GM23248 (cell line): Measurements from ENCODE around the gene EPHA2.

ENCODE experiments used
- EZH2 ChIP-seq: fragments of 200-600 bp; sonication (generic); IDR thresholded peaks from 2 replicates; pipeline ENCODE4 v1.6.1; 2018; ENCODE audit warnings: antibody characterized with exemption, mild to moderate bottlenecking; ENCODE audit not compliant: insufficient read depth, poor library complexity, severe bottlenecking
- EZH2phosphoT487 ChIP-seq: fragments of 200-600 bp; sonication (generic); IDR thresholded peaks from 2 replicates; pipeline ENCODE4 v1.6.1; 2018; ENCODE audit warnings: antibody characterized with exemption, moderate library complexity, mild to moderate bottlenecking, low read depth; ENCODE audit not compliant: insufficient read depth

DNA sequence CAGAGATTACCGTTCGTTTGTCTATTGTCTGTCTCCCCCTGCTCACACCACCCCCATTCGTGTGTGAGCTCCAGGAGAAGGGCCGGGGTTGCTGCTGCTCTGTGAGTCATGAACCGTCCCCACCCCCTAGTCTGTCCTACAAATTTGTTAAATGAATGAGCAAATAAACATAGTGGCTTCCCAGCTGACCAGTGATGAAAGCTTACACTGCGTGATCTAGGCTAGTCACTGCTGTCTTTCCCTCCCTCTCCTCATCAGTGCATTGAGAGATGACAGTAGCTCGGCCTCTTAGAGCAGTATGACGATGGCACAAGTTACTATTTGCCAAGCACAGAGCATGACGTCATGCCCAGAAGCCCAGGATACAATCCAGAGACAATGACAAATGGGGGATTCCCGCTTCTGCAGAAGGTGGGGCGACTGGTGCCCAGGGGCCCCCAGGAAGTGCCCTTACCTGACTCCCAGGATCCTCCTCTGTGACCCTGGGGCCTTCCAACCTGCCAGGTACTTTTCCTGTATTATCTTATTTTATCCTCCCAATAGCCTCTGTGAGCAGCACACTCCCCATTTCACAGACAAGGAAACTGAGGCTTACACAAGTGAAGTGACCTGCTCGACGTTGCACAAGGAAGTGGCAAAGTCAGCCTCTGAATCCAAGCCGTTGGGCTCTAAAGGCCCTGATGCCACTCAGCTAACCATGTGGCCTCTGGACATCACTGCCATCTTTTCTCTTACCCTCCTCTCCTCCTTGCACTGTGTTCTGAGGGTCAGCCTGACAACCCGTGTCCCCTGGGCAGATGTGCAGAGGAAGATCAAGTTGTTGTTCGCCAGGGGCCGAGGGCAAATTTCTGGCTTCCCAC is 8.6 kb upstream of the EPHA2 start:
- TF ChIP-seq EZH2phosphoT487 (no peak), EZH2 (no peak)
